IPS-18c (cell line): ENCODE results near the gene CFAP141.
A peak's percentile ranks its signal among the peaks of the same experiment; 100 is the strongest.

Experiments
- H3K4me3 ChIP-seq: 2 replicates; pipeline ENCODE4 v1.7.0; 2013; ENCODE audit warnings: low read depth, mild to moderate bottlenecking, low read length, moderate library complexity; ENCODE audit not compliant: insufficient read depth
- H3K9me3 ChIP-seq: one replicate; pipeline ENCODE4 v1.6.1; 2013; ENCODE audit warnings: mild to moderate bottlenecking, low read length, moderate library complexity; ENCODE audit not compliant: control insufficient read depth, insufficient read depth

Gene CFAP141

DNA sequence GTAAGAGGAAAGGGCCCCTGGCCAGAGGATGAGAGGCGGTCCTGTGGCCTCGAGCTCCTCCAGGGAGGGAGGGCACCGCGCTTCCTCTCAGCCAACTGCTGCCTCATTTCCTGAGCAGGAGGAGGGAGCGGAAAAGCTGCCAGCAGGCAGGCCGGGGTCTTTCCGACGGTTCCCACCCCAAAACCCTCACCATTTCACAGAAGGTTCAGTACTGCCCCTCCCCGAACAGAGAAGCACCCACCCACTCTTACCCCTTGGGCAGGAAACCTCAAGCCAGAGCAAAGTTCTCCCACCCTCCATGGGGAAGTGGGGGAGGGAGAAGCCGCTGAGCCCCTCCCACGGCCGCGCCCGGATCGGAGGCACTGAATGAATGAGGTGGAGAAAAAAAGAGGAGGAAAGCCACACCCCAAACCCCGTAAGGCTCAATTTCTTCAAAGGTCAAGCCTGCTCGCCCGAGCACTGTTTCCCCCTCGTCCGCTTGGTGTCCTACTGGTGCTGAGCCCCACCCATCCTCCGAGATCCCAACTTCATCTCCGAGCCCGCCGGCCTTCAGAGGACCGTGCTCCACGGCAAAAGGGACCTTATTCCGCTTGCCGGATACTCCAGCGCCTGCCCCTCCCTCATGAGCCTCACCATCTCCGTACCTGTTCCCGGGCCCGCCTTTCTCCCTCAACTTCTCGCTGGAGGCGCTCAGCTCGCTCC lies 23.6 kb downstream of the CFAP141 start:
- Histone ChIP-seq H3K9me3 (no peaks in the 10 kb centered on the region), H3K4me3 (peak overlapping the region; percentile 79)

DNA sequence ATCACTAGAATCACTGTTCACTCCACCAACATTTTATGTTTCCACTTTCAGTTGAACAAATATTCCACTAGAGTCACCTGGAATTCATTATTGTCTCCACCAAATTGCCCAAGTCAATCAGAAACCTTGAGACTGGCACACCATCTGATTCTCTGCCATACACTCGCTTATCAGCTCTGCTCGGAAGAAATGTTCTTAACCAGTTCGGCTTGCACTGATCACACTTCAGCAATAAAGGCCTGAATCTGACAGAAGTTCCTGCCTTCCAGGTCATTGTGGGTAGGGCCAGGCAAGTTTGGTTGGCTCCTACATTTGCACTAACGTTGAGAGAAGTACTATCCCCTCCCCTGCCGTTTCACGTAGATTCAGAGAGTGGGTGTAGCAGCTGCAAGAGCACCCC lies 24.2 kb downstream of the CFAP141 start:
- no peaks in the 10 kb centered on the region for H3K9me3 ChIP-seq
- peak overlapping the region; percentile 79 for H3K4me3 ChIP-seq

DNA sequence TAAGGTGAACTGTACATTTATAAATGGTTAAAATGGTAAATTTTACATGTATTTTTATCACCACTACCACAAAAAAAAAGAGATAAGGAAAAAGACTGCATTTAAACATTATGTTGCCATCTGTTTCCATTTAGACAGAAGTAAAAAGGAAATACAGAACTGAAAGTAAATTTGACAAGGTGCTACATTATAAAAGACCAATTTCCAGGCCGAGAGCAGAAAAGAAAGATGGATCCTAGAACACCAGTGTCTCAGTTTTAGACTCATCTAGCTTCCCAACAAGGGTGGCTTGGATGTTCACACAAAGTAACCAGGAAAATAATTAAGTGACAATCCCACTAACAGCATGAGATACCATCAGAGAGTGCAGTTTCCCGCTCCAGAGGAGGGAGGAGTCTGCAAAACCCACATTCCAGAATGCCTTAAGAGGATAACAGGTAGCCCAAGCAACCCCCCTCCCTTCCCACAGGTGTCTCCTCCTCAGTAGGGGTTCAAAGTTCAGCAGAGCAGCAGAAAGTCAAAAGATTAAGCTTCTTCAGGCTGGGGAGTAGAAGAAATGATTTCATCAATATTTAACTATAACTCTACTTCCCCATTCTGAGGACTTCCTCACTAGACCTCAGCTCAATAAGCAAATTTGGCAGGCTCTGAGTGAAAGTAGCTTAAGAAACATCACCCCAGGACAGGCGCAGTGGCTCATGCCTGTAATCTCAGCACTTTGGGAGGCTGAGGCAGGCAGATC lies 26.0 kb downstream of the CFAP141 start:
- Histone ChIP-seq H3K4me3 (no peak overlapping the region; the same call in 1 of the 2 replicates), H3K9me3 (no peaks in the 10 kb centered on the region)

DNA sequence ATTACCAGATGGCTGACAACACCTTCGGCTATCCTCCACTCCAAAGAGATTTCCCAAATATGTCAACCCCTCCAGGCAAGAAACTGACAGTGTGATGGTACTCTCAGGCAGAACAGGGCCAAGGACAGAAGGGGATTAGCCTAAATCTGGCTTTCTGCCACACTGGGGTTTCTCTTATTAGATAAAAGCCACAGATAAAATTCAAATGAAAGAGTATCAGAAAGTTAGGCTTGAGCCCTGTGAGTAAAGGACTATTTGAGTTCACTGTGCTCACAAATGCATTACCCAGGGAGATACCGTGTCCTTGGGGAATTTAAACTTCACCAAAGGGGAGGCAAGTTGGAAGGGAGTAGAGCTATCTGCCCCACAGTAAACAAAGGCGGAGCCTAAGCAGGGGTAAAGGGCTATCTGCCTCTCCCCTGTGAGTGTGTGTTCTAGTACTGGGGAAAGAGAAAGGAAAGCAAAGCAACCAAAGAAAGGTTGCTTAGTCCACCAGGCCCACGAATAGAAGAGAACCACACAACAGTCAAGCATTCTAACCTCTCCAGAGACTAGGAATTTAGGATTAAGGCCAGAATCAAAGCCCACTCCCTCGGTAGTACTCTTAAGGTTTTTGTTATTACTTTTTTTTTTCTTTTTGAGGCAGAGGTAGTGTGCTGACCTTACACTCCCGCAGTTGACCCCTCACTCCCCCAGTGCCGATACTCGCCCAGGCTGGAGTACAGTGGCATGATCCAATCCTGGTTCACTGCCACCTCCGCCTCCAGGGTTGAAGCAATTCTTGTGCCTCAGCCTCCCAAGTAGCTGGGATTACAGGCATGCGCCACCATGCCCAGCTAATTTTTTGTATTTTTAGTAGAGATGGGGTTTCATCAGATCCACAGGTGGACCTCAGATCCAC lies 27.0 kb downstream of the CFAP141 start:
- no peak overlapping the region for H3K4me3 ChIP-seq
- H3K9me3 ChIP-seq = no peaks in the 10 kb centered on the region

DNA sequence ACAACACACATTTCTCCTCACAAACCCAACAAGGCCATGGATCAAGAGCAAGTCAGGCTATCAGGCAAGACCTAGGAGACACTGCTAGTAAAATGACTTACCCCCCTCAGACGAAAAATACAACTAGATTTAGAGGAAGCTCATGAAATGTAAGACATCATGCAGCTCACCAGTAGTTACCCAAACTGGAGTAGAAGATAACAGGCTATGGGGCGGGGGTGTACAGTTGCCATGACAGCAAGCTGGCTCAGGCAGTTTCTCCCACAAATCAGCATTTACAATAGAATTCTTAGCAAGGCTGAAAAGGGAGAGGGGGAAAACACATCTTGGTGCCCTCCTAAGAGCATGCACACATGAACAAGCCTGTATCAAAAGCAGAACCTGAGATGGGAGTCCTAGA lies 28.1 kb downstream of the CFAP141 start:
- Histone ChIP-seq H3K9me3 (no peaks in the 10 kb centered on the region), H3K4me3 (no peak overlapping the region)

DNA sequence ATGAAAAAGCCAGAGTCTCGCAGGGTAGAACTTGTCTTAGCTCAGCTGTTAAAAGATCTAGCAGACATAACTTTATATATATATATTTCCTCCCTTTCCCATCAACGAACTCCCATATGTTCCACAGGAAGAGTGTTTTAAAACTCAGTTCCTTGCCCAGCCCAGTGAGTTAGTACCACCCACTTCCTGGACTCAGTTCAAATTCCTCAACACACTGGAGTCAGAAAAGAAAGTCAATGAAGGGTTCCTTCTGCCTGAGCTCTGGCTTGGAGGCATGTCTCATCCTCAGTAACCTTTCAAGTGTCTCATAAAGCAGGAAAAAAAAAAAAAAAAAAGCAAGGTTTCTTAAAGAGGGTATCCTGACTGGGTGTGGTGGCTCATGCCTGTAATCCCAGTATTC lies 29.8 kb downstream of the CFAP141 start:
- H3K9me3 ChIP-seq = peaks cover 2% of the 10 kb centered on the region
- no peak overlapping the region for H3K4me3 ChIP-seq

DNA sequence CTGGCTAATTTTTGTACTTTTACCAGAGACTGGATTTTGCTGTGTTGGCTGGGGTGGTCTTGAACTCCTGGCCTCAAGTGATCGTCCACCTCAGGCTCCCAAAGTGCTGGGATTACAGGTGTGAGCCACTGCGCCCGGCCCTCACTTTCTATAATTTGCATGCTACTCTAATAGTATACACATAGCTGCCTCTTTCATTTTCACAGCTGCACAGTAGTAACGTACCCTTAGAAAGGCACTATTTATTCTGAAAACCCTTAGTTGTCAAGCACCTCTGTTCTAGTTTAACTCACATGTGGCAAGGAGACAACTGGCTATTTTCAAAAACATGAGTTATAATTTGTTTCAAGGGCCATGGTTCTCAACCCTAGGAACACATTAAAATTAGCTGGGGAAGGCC lies 31.5 kb downstream of the CFAP141 start:
- peaks cover 2% of the 10 kb centered on the region for H3K9me3 ChIP-seq
- H3K4me3 ChIP-seq = no peak overlapping the region

DNA sequence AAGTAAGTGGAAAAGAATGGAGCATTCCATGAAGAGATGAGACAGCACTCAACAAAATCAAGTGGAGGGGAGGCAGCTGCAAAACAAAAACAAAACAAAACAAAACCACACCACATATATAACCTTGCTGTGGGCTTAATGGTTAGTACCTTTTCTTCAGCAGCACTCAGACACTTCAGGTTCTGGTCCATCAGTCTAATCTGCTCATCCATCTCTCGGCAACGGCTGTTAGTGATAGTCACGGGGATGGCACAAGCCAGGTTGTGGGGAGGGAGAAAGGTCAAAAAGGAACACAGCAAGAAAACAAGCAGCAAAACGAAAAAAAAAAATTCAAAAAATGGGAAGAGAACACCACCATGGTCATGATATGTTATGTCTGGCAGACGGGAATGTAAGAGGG lies 34.3 kb downstream of the CFAP141 start:
- Histone ChIP-seq H3K9me3 (peaks cover 2% of the 10 kb centered on the region), H3K4me3 (no peak overlapping the region)

DNA sequence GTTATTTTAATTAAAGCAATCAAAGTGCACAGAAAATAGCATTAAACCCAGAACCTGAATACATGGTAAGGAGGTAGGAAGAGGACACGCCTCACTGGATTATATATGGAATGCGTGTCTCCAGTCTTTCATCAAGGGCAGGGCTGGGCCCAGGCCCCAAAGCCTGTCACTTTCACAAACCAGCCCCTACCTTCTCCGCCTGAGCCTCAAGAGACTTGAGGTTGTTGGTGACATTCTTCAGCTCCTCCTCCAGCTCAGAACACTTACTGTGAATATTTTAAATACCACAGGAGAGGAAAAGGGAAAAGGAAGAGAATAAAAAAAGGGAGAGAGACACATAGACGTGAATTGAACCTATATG lies 34.9 kb downstream of the CFAP141 start:
- Histone ChIP-seq H3K9me3 (peaks cover 2% of the 10 kb centered on the region), H3K4me3 (no peak overlapping the region)

DNA sequence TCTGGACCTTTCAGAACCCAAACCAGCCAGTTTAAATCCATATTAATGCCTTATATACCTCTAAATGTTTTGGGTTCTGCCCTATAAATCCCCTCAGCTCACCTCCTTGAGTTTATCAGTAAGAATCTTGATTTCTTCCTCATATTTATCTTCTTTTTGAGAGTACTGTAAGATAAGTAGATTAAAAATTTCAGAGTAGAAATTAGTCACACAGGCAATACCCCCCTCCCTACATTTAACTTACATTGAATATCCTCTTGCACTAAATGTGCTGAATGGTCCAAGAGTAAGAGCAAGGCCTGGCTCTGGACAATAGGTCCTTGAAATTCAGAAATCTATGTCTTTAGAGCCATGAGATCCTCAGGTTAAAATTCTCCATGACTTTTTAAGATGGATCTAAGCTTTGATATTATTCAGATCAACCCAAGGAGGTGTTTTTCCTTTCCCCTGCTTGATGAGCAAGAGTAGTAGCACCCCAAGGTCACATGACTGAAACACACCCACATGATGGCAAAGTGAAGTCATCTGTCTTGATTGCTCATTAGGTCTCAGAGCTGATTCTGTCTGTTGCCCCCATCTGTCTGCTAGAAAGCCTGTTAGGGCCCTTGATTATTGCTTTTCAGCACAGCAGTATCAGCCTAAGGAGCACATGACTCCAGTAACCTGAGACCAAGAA lies 35.4 kb downstream of the CFAP141 start:
- Histone ChIP-seq H3K4me3 (no peak overlapping the region), H3K9me3 (peaks cover 2% of the 10 kb centered on the region)

DNA sequence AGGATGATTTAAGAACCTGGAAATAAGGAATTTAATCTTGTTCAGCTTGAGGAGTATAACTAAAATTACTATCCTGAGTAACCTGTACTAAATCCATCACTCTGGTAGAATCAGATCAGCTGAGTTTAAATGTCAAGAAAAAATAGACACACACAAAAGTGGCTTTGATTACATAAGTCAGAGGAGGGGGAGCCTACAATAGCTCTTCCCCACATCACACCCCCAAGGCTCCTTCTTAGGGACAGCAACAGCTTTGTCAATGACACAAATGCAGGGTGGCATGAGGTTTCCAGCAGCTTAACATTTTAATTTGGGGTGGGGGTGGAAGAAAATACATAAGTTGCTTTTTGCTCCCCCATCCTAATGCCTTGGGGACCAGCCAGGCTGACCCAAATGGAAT lies 38.7 kb downstream of the CFAP141 start:
- no peak overlapping the region for H3K4me3 ChIP-seq
- peaks cover under 1% of the 10 kb centered on the region for H3K9me3 ChIP-seq

DNA sequence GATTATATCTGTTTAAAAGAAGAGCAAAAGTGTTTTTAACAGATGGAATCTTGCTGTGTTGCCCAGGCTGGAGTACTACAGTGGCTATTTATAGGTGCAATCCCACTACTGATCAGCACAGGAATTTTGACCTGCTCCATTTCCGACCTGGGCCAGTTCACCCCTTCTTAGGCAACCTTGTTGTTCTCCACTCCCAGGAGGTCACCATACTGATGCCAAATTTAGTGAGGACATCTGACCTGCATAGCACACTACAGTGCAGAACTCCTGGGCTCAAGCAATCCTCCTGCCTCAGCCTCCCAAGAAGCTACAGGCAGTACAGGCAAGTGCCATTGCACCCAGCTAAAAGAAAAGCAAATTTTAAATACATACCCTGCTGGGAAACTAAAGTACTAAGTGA lies 39.9 kb downstream of the CFAP141 start:
- Histone ChIP-seq H3K9me3 (no peaks in the 10 kb centered on the region), H3K4me3 (no peak overlapping the region)

DNA sequence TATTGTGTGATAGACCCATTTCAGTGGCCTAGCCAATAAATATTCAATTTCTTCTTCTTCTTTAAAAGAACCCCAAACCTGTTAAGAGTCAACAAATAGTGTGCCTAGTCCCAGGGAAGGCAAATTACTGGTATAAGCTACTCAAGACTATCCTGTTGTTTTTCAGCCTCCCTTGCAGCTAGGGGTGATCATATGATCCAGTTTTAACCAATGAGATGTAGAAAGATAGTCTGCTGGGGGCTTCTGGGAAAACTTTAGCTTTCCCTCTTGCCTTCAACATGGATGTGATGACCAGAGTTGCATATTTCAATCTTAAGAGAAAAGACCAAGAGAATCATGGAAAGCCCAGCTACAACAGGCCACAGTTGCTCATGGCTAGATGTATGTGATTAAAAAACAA lies 46.6 kb downstream of the CFAP141 start:
- H3K9me3 ChIP-seq = no peaks in the 10 kb centered on the region

DNA sequence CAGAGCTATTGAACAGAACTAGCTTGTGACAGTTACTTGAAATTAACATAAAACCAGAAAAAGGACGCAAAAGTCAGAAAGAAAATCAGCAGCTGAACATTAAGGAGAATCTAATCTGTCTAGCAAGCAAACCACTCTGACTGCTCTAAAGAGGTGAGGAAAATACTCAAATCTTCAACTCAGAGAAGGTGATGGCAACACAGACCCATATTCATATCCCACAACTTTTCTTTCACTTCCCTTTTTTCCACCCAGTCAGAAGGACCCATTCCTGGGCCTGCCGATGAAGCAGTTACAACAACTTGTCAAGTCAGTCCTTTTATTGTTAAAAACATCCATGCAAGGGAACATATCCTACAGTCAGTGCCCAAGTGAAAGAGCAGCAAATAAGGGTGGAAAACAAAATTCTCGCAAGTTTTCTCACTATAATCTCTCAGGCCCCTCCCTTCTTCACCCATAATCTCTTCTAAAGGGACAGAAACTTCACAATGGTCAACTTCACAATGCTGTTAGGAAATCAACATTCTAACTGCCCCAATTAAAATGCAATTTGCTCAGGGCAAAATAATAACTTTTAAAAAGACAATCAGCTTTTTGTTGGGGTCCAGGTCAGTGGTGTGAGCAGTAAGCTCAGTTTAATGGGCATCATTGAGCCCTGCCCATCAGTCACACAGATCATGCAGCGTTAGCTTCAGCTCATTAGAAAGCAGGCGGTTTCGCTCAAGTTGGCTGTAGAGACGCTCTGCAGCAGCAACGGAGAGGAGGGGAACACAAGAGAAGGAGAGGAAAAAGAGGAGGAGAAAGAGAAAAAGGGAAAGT lies 47.6 kb downstream of the CFAP141 start:
- Histone ChIP-seq H3K4me3 (no peak overlapping the region), H3K9me3 (no peaks in the 10 kb centered on the region)

More for the DNA sequence above, 46.6 kb downstream of the CFAP141 start:
- no peak overlapping the region for H3K4me3 ChIP-seq

DNA sequence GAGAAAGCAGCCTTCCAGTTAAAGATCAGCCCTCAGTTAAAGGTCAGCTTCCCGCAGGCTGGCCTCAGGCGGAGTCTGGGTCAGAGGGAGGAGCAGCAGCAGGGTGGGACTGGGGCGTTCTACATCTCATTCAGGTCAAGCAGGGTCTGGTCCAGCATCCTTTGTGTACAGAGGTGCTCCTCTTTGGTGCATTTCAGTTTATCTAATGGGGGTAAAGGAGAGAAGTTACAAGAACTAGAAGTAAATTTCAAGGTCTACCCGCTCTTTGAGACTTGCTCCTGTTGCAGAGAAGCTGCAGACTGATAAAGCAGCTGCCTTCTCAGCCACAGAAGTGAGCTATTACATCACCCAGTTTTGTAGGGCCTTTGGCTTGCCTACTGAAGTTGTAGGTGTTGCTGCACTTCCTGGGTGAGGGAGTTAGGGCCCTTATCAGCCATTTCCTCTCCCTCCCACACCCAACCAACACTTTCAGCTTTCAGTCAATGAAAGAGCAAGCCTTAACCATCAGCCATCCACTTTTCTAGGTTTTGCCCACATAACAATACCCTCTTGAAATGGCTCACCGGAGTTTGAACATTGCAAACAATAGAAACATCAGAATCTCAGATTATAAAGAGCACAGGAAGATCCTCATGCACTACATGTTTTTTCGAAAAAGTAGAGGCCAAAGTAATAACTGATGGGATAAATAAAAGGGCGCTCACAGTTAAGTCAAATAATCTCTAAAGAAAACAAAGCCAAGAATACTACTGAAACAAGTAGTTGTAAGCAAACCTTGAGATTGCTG lies 48.4 kb downstream of the CFAP141 start:
- H3K4me3 ChIP-seq = no peak overlapping the region
- no peaks in the 10 kb centered on the region for H3K9me3 ChIP-seq

DNA sequence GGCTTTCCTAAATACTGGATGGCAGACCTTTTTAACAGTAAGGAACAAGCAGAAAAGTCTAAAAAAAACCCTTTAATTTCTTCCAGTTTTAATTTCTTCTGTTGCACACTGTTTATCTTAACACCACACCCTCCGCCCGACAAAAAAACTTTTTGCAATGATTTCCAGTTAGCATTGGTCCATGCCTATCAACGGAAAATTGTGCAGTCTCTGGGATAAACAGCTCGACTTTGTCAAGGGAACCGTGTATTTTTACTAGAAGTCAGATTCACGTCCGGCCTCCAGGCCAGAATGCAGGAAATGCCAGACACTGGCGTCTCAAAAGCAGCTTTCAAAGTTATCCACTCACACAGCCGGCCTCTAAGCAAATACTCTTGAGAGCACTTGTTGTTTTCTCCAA lies 50.9 kb downstream of the CFAP141 start:
- Histone ChIP-seq H3K4me3 (no peak overlapping the region), H3K9me3 (no peaks in the 10 kb centered on the region)
